ENCODE data around the gene BUD23. TPM values are rescaled to one million over a fixed set of nuclear protein-coding genes. Genes with fewer than 3 reads are reported as not detected.

Gene BUD23
- total and polyA plus RNA-seq, 9 of the 15 experiments (the other 6 are each of a cell fraction or from before 2014, with no cell fraction given) = 79.5 to 270 (median 150) TPM

DNA sequence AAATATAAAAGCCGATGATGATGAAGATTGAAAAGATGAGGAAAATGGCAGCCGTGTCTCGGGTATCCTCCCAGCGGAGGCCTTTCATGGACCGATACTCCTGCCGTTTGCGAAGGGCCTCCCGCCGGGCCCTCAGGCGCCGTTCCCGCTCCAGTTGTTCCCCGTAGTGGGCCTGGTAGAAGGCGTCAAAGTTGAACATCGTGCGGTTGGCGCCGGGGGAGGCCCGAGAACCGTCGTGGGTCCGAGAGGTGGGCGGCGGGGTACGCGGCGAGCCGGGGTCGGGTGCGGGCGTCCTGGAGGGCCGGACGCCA, 697 bp upstream of the BUD23 start (continued):
- TF ChIP-seq ZNF224 (CRISPR knock-in tag; IDR thresholded peaks at IDR 0.05) (no peak; the same call in 1 of the 2 replicates), ZNF12 (CRISPR knock-in tag; IDR thresholded peaks at IDR 0.05) (no peak), LCOR (CRISPR knock-in tag; IDR thresholded peaks at IDR 0.05) (0 out of 2 replicates have a peak, but pooled peaks have one; percentile 1), RB1 (IDR thresholded peaks at IDR 0.05; ENCODE audit: low read depth) (peak; percentile 16; the same call in 1 of the 2 replicates), CBX5 (IDR thresholded peaks at IDR 0.05; ENCODE audit: borderline replicate concordance, low read depth) (no peak), ERF (CRISPR knock-in tag; IDR thresholded peaks at IDR 0.05) (no peak), JUNB (CRISPR knock-in tag; conservative IDR thresholded peaks at IDR 0.05) (no peak), NFE2 (IDR thresholded peaks at IDR 0.05; ENCODE audit: low read depth) (no peak), ZNF197 (CRISPR knock-in tag; IDR thresholded peaks at IDR 0.05; ENCODE audit: low read depth) (no peak), TSC22D4 (tag; IDR thresholded peaks at IDR 0.05) (no peak), NRF1 (conservative IDR thresholded peaks at IDR 0.05 in 1 of 2, IDR thresholded peaks at IDR 0.05 in 1 of 2) (no peak), BCOR (IDR thresholded peaks at IDR 0.05) (no peak), KAT7 (CRISPR knock-in tag; IDR thresholded peaks at IDR 0.05; ENCODE audit: borderline replicate concordance) (0 out of 2 replicates have a peak, but pooled peaks have one; percentile 93), ZNF551 (CRISPR knock-in tag; IDR thresholded peaks at IDR 0.05) (no peak), MAFG (tag; conservative IDR thresholded peaks at IDR 0.05) (no peak), TEAD1 (CRISPR knock-in tag; IDR thresholded peaks at IDR 0.05) (0 out of 4 replicates have a peak, but pooled peaks of 1 of the 2 experiments have one; percentile 7), ILF3 (IDR thresholded peaks at IDR 0.05; ENCODE audit: borderline replicate concordance) (no peak), ZFP1 (CRISPR knock-in tag; IDR thresholded peaks at IDR 0.05) (no peak), MXI1 (IDR thresholded peaks at IDR 0.05; ENCODE audit: low read depth, low read length) (no peak), GTF2A2 (tag; IDR thresholded peaks at IDR 0.05) (no peak), SREBF2 (CRISPR knock-in tag; IDR thresholded peaks at IDR 0.05) (no peak), MED1 (CRISPR knock-in tag; IDR thresholded peaks at IDR 0.05; ENCODE audit: borderline replicate concordance) (no peak), ETV5 (CRISPR knock-in tag; IDR thresholded peaks at IDR 0.05; ENCODE audit: low read depth) (peak; percentile 3; the same call in 1 of the 2 replicates), NR2C2 (CRISPR knock-in tag; IDR thresholded peaks at IDR 0.05) (no peak), NR2C2 (tag; IDR thresholded peaks at IDR 0.05) (no peak), ZNF232 (CRISPR knock-in tag; IDR thresholded peaks at IDR 0.05) (peak; percentile 75; the same call in 1 of the 2 replicates)
- TF ChIP-seq, protein P1, sequence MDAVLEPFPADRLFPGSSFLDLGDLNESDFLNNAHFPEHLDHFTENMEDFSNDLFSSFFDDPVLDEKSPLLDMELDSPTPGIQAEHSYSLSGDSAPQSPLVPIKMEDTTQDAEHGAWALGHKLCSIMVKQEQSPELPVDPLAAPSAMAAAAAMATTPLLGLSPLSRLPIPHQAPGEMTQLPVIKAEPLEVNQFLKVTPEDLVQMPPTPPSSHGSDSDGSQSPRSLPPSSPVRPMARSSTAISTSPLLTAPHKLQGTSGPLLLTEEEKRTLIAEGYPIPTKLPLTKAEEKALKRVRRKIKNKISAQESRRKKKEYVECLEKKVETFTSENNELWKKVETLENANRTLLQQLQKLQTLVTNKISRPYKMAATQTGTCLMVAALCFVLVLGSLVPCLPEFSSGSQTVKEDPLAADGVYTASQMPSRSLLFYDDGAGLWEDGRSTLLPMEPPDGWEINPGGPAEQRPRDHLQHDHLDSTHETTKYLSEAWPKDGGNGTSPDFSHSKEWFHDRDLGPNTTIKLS (IDR thresholded peaks at IDR 0.05; ENCODE audit: borderline replicate concordance, low read depth) = no peak
- TF ChIP-seq, protein P2, sequence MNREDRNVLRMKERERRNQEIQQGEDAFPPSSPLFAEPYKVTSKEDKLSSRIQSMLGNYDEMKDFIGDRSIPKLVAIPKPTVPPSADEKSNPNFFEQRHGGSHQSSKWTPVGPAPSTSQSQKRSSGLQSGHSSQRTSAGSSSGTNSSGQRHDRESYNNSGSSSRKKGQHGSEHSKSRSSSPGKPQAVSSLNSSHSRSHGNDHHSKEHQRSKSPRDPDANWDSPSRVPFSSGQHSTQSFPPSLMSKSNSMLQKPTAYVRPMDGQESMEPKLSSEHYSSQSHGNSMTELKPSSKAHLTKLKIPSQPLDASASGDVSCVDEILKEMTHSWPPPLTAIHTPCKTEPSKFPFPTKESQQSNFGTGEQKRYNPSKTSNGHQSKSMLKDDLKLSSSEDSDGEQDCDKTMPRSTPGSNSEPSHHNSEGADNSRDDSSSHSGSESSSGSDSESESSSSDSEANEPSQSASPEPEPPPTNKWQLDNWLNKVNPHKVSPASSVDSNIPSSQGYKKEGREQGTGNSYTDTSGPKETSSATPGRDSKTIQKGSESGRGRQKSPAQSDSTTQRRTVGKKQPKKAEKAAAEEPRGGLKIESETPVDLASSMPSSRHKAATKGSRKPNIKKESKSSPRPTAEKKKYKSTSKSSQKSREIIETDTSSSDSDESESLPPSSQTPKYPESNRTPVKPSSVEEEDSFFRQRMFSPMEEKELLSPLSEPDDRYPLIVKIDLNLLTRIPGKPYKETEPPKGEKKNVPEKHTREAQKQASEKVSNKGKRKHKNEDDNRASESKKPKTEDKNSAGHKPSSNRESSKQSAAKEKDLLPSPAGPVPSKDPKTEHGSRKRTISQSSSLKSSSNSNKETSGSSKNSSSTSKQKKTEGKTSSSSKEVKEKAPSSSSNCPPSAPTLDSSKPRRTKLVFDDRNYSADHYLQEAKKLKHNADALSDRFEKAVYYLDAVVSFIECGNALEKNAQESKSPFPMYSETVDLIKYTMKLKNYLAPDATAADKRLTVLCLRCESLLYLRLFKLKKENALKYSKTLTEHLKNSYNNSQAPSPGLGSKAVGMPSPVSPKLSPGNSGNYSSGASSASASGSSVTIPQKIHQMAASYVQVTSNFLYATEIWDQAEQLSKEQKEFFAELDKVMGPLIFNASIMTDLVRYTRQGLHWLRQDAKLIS (CRISPR knock-in tag; IDR thresholded peaks at IDR 0.05) = 0 out of 2 replicates have a peak, but pooled peaks have one; percentile 8
